SHP77 (cell line): Measurements from ENCODE around the gene SPATA20.

Source experiments
- DNase-seq, 2 experiments: peaks; one replicate each; lab custom pipeline; 2025; lab: John Stamatoyannopoulos, UW

The SPATA20 gene

GRCh38 chr17:50559674-50560184, 12.8 kb downstream of the SPATA20 start:
- DNase-seq: no peak

- DNase-seq: peak; percentile 28 to 76
Measured at GRCh38 chr17:50560185-50560824, 13.3 kb downstream of the SPATA20 start, which contains the start of gene CACNA1G. TSS of gene CACNA1G (plus strand) at chr17:50560715. CDS start at chr17:50561460, 745 bp downstream.

GRCh38 chr17:50560931-50561745, 14.2 kb downstream of the SPATA20 start:
- DNase-seq: no peak

- no peak for DNase-seq
Measured at GRCh38 chr17:50561746-50562141, 14.8 kb downstream of the SPATA20 start.

GRCh38 chr17:50562242-50563091, 15.5 kb downstream of the SPATA20 start:
- DNase-seq: no peak

- no peak for DNase-seq
Measured at GRCh38 chr17:50563092-50563511, 16.1 kb downstream of the SPATA20 start.

- no peak for DNase-seq
Measured at GRCh38 chr17:50564916-50565315, 17.9 kb downstream of the SPATA20 start.

- no peak for DNase-seq
Measured at GRCh38 chr17:50565402-50566350, 18.7 kb downstream of the SPATA20 start.

GRCh38 chr17:50566886-50567285, 19.9 kb downstream of the SPATA20 start:
- DNase-seq: no peak

- DNase-seq: no peak
Measured at GRCh38 chr17:50568659-50569058, 21.7 kb downstream of the SPATA20 start.

GRCh38 chr17:50569592-50569991, 22.6 kb downstream of the SPATA20 start:
- no peak for DNase-seq

- no peak for DNase-seq
Measured at GRCh38 chr17:50570032-50570431, 23.1 kb downstream of the SPATA20 start.

GRCh38 chr17:50570528-50570927, 23.6 kb downstream of the SPATA20 start:
- DNase-seq: no peak

GRCh38 chr17:50571681-50572080, 24.7 kb downstream of the SPATA20 start:
- no peak for DNase-seq

GRCh38 chr17:50572541-50572940, 25.6 kb downstream of the SPATA20 start:
- DNase-seq: no peak

- no peak for DNase-seq
Measured at GRCh38 chr17:50573866-50574611, 27.1 kb downstream of the SPATA20 start.

- DNase-seq: peak in 1 of 2 experiments; percentile 24
Measured at GRCh38 chr17:50575581-50576210, 28.7 kb downstream of the SPATA20 start.

GRCh38 chr17:50576864-50577263, 29.9 kb downstream of the SPATA20 start:
- DNase-seq: no peak

- DNase-seq: no peak
Measured at GRCh38 chr17:50577451-50577954, 30.5 kb downstream of the SPATA20 start.

- DNase-seq: no peak
Measured at GRCh38 chr17:50578173-50578572, 31.2 kb downstream of the SPATA20 start.
